MM.1S (cell line): ENCODE results near the gene TTC33.

ENCODE experiments used
- EZH2 ChIP-seq: fragments of 300-600 bp; sonication (generic); optimal IDR thresholded peaks from 2 replicates; pipeline ENCODE3; 2017; ENCODE audit warnings: low read depth, mild to moderate bottlenecking, antibody characterized with exemption, low read length, mixed read lengths
- TF ChIP-seq, protein P1 (sequence below): fragments of 300-600 bp; sonication (generic); IDR thresholded peaks from 2 replicates; pipeline ENCODE4 v1.5.1; 2016; ENCODE audit warnings: antibody characterized with exemption, low read length, mixed read lengths

DNA sequence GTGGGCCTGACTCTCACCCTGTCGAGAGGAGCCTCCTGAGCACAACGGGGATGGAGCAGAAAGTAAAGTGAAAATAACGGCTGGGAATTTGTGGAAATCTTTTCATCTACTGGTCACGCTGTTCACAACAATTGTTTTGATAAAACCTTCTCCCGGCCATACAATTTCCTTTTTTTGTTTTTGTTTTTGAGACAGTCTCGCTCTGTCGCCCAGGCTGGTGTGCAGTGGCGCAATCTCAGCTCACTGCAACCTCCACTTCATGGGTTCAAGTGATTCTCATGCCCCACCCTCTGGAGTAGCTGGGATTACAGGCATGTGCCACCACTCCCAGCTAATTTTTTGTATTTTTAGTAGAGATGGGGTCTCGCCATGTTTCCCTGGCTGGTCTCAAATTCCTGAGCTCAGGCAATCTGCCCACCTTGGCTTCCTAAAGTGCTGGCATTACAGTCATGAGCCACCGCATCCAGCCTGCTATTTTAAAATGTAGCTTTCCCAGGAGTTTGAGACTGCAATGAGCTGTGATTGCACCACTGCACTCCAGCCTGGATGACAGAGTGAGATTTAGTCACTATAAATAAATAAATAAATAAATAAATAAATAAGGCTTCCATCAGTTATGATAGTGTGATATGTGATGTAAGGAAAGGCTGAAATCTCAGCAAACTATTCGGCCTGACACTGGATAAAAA lies 149.5 kb downstream of the TTC33 start:
- TF ChIP-seq EZH2 = no peak
- TF ChIP-seq, protein P1, sequence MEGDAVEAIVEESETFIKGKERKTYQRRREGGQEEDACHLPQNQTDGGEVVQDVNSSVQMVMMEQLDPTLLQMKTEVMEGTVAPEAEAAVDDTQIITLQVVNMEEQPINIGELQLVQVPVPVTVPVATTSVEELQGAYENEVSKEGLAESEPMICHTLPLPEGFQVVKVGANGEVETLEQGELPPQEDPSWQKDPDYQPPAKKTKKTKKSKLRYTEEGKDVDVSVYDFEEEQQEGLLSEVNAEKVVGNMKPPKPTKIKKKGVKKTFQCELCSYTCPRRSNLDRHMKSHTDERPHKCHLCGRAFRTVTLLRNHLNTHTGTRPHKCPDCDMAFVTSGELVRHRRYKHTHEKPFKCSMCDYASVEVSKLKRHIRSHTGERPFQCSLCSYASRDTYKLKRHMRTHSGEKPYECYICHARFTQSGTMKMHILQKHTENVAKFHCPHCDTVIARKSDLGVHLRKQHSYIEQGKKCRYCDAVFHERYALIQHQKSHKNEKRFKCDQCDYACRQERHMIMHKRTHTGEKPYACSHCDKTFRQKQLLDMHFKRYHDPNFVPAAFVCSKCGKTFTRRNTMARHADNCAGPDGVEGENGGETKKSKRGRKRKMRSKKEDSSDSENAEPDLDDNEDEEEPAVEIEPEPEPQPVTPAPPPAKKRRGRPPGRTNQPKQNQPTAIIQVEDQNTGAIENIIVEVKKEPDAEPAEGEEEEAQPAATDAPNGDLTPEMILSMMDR = no peak
